HG03575 (cell line): ENCODE measurements around the gene SLC25A28.

Experiments
- ATAC-seq: cut with Tn5 transposase; IDR thresholded peaks from one replicate; pipeline ENCODE4 v1.9.1; 2021; ENCODE audit not compliant: unreplicated experiment, insufficient number of reproducible peaks, low FRiP score; ENCODE audit errors: extremely low read depth

Gene SLC25A28

GRCh38 chr10:99619851-99620710 lies at the start of gene SLC25A28:
TSS of gene SLC25A28 (minus strand) at chr10:99620439. CDS start at chr10:99620335, 104 bp downstream.
- ATAC-seq = peak; percentile 83

- ATAC-seq = no peak
Measured at GRCh38 chr10:99667108-99667751, 47.0 kb upstream of the SLC25A28 start.

GRCh38 chr10:99665304-99665703 lies 45.1 kb upstream of the SLC25A28 start:
- no peak for ATAC-seq

- ATAC-seq = no peak
Measured at GRCh38 chr10:99661377-99661763, 41.1 kb upstream of the SLC25A28 start.

- no peak for ATAC-seq
Measured at GRCh38 chr10:99660662-99661376, 40.6 kb upstream of the SLC25A28 start.

- ATAC-seq = no peak
Measured at GRCh38 chr10:99659868-99660366, 39.7 kb upstream of the SLC25A28 start.

GRCh38 chr10:99659031-99659867 lies 39.0 kb upstream of the SLC25A28 start, which contains the start of gene ENTPD7:
TSS of gene ENTPD7 (plus strand) at chr10:99659509. CDS start at chr10:99659957, 448 bp downstream.
- ATAC-seq = peak; percentile 94

GRCh38 chr10:99658622-99659030 lies 38.4 kb upstream of the SLC25A28 start:
- no peak for ATAC-seq

- no peak for ATAC-seq
Measured at GRCh38 chr10:99656199-99657064, 36.2 kb upstream of the SLC25A28 start.

- no peak for ATAC-seq
Measured at GRCh38 chr10:99654390-99655175, 34.3 kb upstream of the SLC25A28 start.

GRCh38 chr10:99652800-99653390 lies 32.7 kb upstream of the SLC25A28 start:
- ATAC-seq = no peak

- no peak for ATAC-seq
Measured at GRCh38 chr10:99648717-99649116, 28.5 kb upstream of the SLC25A28 start.

- ATAC-seq = no peak
Measured at GRCh38 chr10:99647601-99648151, 27.4 kb upstream of the SLC25A28 start.

GRCh38 chr10:99633832-99634231 lies 13.6 kb upstream of the SLC25A28 start:
- no peak for ATAC-seq

GRCh38 chr10:99631496-99631895 lies 11.3 kb upstream of the SLC25A28 start:
- no peak for ATAC-seq

- no peak for ATAC-seq
Measured at GRCh38 chr10:99630991-99631390, 10.8 kb upstream of the SLC25A28 start.
